GM21447 (cell line): ENCODE measurements around the gene ZNF318.

ENCODE experiments used
- ATAC-seq: cut with Tn5 transposase; IDR thresholded peaks from one replicate; pipeline ENCODE4 v1.9.1; 2021; ENCODE audit not compliant: unreplicated experiment

ZNF318 gene

DNA sequence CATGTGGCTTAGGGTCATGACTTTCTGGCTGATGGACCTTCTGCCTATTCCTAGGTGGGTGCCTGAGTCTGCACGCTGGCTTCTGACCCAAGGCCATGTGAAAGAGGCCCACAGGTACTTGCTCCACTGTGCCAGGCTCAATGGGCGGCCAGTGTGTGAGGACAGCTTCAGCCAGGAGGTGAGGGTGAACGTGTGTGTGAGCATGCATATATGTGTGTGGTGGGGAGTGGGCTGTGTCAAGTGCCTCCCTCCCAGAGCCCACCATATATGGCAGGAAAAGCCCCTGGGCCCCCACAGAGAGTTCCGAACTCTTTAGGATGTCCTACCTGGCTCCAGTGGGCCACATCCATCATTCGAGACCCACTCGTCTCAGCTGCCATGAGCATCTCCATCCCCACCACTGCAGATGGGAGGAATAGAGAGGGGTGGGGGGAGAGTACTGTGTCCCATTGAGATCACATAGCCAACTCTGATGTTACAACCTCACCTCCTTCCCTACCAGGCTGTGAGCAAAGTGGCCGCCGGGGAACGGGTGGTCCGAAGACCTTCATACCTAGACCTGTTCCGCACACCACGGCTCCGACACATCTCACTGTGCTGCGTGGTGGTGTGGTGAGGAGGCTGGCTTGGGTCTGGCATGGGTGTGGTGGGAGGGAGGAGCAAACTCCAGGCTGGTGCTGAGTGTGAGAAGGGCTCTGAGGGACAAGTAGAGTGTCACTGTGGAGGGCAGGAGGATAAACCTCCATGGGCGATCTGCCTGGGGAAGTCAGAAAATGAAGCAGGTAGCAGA, 68.2 kb downstream of the ZNF318 start:
- ATAC-seq = no peak

DNA sequence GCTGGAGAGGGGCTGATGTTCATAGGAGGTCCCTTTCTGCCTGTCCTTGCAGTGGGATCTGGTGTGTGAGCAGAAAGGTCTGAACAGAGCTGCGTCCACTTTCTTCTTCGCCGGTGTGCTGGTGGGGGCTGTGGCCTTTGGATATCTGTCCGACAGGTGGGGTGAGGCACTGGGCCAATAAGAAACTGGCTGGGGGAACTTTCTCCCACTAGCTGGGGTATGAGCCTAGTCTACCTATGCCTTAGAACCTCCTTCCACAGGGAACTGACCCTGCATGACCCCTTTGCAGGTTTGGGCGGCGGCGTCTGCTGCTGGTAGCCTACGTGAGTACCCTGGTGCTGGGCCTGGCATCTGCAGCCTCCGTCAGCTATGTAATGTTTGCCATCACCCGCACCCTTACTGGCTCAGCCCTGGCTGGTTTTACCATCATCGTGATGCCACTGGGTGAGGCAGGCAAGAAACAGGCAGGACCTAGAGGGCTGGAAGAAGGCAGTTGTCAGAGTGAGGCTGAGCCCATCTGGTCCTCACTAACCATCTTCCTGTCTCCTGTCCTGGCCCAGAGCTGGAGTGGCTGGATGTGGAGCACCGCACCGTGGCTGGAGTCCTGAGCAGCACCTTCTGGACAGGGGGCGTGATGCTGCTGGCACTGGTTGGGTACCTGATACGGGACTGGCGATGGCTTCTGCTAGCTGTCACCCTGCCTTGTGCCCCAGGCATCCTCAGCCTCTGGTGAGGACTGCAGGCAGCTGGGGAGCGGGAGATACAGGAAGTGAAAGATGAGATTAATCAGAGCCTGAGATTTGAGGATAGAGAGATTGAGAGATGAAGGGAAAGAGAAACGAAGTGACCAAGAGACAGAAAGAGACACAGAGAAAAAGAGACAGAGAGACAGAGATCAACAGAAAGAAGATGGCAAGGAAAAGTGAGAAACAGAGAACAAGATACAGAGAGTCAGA, 69.8 kb downstream of the ZNF318 start:
- ATAC-seq = no peak

GRCh38 chr6:43298565-43299337, 70.7 kb downstream of the ZNF318 start:
- ATAC-seq = no peak

DNA sequence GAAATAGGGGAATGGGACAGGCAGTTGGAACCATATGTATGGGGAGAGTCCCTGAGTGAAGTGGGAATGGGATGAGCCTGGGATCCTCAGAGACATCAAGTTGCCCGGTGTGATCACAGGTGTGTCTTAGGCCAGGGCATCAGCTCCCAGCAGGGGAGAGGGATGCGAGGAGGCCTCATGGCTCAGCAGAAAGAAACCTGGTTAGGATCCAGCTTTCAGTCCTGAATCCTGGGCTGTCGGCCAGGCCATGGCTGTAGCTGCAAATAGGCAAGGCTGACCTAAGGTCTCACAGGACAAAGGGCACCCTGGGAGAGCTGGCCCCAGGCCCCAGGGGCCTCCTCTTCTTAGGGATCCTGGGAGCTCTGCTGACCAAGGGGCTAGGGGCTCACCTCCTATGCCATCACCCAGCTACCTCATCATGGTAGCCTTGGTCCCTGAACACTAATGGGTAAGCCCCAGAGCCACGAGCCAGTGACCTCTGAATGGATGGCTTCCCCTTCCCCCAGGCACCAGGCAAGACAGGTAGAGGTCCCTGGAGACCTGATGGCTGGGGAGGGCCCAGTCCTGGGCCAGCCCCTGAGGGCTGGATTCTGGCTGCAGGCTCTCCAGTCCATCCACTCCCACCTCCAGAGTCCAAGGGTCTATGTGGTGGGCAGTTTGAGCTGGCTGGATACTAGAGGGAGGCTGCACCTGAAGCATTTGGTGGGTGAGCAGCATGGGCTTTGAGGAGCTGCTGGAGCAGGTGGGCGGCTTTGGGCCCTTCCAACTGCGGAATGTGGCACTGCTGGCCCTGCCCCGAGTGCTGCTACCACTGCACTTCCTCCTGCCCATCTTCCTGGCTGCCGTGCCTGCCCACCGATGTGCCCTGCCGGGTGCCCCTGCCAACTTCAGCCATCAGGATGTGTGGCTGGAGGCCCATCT, 71.5 kb downstream of the ZNF318 start, which contains the start of gene SLC22A7:
TSS of gene SLC22A7 (plus strand) at position 617 of the 921 bp plus-strand sequence. CDS start at position 716, 99 bp downstream.
- ATAC-seq = no peak

DNA sequence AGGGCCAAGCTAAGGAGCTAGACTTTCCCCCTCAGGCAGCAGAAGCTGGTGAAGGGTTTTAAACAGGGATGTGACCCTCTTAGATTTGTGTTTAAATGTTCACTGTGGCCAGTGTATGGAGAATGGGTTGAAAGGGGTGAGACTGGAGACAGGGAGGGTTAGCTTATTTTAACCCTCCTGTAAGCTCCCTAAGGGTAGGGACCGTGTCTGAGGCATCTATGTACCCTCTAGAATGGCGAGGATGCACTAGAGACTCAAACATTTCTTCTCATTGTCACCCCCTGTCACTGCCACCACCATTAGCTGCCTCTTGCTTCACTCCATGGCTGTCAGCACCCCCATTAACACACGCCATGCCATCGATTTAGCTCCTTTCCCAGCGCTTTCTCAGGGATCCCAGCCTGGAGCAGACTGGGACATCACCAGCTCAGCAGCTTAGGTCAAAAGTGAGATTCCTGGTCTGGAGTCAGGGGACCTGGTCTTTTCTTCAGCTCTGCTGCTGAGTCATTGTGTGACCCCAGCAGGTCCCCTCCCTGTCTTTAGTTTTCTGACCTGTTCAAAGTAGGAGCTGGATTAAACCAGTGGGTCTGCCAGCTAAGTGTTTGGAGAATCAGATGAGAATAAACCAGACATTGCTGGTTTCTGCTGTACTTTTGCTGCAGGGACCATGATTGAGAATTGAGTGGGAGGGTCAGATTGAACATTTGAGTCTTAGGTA, 72.5 kb downstream of the ZNF318 start:
- no peak for ATAC-seq

- ATAC-seq = no peak
Measured at GRCh38 chr6:43295456-43295855, 74.0 kb downstream of the ZNF318 start.

DNA sequence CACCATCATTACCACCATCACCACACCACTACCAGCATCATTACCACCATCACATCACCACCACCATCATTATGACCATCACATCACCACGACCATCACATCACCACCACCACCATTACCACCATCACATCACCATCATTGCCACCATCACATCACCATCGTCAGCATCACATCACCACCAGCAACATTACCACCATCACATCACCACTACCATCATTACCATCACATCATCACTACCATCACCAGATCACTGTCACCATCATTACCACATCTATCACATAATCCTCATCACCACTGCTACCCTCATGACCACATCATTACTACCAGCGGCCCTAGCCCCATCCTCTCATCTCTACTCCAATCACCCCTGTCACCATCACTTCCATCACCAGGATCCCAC, 74.9 kb downstream of the ZNF318 start:
- no peak for ATAC-seq

- no peak for ATAC-seq
Measured at GRCh38 chr6:43293698-43294097, 75.7 kb downstream of the ZNF318 start.

- ATAC-seq = no peak
Measured at GRCh38 chr6:43292763-43293318, 76.6 kb downstream of the ZNF318 start.

- ATAC-seq = no peak
Measured at GRCh38 chr6:43292341-43292740, 77.1 kb downstream of the ZNF318 start.

GRCh38 chr6:43291708-43292107, 77.7 kb downstream of the ZNF318 start:
- no peak for ATAC-seq

DNA sequence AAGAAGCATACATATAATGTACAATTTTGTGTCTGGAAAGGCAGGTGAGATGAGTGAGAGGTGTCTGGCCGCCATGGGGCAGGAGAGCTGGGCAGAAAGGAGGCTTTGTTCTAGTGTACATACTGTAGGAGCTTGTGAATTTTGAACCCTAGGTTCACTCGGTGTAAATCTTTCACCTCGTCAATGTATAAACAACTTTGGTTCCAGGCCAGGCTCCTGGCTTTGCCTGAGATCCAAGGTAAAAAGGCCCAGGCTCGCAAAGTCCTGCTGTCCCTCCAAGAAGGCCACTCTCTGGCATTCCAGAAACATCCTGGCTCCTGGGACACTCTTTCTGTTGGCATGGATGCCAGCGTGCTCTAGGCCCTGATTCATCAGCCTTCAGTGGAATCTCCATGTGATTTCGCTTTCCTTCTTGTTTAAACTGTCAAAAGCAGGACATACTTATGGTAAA, 78.5 kb downstream of the ZNF318 start:
- no peak for ATAC-seq

DNA sequence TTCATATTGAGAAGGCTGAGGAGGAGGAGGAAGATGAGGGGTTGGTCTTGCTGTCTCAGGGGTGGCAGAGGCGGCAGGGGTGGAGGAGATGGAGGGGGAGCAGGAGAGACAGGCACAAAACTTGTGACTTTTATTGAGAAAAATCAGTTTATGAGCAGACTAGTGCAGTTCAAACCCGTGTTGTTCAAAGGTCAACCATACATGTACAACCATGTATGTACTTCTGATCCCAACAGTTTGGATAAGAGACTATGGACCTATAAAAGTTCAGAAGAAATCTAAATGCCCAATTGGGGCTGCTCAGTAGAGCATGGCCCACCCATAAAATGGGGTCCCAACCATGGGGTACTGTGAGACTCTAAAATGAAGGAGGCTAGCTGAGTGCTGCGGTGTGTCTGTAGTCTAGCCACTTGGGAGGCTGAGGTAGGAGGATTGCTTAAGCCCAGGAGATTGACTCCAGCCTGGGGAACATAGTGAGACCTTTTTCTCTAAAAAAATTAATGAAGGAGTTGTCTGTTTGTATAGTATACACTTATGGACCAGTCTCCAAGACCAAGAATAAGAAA, 79.0 kb downstream of the ZNF318 start:
- ATAC-seq = no peak

DNA sequence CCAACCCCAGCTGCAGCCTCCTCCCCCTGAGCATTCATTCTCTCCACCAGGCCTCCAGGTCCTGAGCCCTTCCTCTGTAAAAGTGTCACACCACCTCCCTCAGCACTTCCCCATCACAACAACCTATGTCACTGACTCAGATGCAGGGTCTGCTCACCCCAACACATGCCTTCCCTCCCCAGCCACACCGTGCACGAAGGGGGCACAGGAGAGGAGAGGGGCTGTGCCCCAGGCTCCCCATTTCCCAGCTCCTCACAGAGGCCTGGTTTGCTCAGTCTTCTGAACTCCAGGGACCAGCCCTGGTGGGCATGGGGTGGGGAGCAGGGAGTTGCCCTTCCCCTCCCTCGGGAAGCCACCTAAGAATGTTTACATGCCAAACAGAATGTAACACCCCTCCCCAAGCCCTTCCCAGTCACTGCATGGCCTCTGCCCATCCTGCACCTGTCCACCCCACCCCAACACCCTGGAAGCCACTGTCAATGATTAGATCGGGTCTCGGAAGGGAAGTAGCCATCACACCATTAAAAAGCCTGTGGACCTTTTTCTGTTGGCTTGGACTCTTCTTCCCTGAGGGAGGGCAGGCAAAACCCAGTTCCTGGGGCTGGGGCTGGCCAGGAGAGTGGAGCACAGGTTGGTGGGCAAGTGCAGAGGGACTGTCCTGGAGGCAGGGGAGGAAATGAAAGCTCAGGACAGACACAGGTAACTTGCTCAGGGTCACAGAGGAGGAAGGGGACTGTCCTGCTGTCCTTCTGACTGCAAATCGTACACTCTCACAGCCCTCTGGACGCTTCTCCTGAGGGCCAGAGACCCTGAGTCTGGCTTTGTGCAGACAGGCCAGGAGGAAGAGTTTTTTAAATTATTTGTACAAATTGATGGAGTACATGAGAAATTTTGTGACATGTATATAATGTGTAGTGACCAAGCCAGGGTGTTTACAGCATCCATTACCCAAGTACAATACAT, 81.4 kb downstream of the ZNF318 start:
- ATAC-seq = no peak

DNA sequence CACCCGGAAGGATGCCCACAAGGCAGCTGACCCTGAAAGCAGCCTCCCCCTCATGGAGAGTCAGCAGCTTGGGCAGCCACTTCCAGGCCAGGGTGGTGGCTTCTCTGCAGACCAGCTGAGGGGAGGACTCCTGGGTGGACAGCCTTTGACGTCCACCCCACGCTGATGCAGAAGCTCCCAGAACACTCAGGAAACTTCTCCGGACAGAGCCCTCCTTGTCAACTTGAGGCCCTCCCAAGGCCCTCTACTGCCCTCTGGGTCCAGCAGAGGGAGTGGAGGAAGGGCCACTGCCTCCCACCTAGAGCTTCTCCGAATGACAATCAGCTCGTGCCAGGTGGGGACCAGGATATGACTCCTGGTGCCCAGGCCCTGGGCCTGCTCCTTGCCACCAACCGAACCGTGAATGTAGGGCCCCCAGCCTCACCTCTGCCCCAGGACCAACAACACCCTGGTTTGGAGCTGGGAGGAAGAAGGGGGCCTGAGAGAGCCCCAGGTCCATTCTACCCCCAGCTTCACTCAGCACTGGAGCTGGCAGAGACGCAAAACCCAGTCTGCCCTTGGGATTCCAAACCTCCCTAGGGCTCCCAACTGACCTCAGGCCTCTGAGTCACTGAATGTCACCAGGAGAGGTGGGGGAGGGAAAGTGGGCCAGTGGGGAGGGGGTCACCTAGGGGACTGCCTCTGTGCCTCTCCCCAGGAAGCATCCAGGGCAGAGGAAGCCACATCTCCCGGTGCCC, 82.3 kb downstream of the ZNF318 start:
- ATAC-seq = no peak

DNA sequence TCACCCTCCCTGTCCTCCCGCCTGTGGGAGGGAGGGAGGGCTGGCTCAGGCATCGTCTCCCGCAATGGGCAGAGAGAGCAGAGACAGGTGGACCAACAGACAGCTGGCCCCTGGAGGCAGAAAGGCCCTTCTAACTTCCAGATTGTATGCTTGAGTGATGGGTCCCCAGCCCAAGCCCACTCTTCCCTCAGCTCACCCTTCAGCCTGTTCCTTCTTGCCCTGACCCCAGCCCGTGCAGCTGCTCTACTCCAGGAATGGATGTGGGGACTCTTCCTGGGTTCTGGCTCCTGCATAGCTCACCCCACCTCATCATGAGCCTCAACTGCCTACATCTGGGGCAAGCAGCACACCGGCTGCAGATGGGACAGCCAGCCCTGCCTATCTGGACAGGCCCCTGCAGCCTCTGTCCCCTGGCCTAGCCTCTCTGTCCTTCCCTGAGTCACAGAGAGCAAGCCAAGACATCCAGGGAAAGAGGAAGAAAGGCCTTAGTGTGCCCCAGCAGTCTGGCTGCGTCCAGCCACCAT, 82.9 kb downstream of the ZNF318 start:
- no peak for ATAC-seq
